ENCODE data around the gene GRB2. TPM values are rescaled to one million over a fixed set of nuclear protein-coding genes. Genes with fewer than 3 reads are reported as not detected.

The GRB2 gene
- total and polyA plus RNA-seq, 2 donors (not counting 1 experiment from before 2014, with no cell fraction given) = 114 to 219 TPM

DNA sequence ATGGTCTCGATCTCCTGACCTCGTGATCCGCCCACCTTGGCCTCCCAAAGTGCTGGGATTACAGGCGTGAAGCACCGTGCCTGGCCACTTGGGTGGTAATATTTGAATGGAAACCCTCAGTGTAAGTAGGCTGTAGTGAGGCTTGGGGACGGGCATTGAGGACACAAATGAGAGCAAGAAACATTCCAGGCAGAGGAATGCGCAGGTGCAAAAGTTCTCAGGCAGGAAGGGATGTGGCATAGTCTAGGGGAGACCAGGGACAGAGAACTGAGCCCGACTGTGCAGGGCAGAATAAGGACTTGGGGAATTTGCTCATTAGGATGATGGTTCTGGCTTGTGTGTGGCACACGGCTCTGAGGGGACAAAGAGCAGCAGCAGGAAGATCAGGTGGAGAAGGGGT lies 54.8 kb downstream of the GRB2 start:
- Histone ChIP-seq H3K27ac (ENCODE audit: low read length in 2 of 2) (peak overlapping the region; percentile 25 to 76), H3K9ac (ENCODE audit: low read length) (no peak overlapping the region), H2AFZ (ENCODE audit: insufficient read depth, low read depth, low read length, poor library complexity, severe bottlenecking) (no peak overlapping the region), H3K4me1 (ENCODE audit: control insufficient read depth in 2 of 2, insufficient read depth in 2 of 2, low read length in 2 of 2) (peaks cover 66 to 80% of the 10 kb centered on the region in 2 donors), H3K27me3 (replicated peaks in 1 of 4; ENCODE audit: control extremely low read depth in 1 of 4, control insufficient read depth in 3 of 4, insufficient read depth in 4 of 4, low read length in 3 of 4) (no peaks in the 10 kb centered on the region), H3K79me2 (ENCODE audit: control insufficient read depth, insufficient read depth, low read length) (peaks cover 99% of the 10 kb centered on the region), H3K36me3 (replicated peaks in 1 of 2; ENCODE audit: control extremely low read depth in 1 of 2, control insufficient read depth in 1 of 2, extremely low read depth in 1 of 2, insufficient read depth in 2 of 2, low read length in 1 of 2) (peaks cover 1 to 4% of the 10 kb centered on the region in 2 experiments), H3K9me3 (ENCODE audit: control extremely low read depth in 1 of 3, control insufficient read depth in 2 of 3, insufficient read depth in 1 of 3, low read length in 2 of 3) (peaks cover 0 to 5% (median 0%) of the 10 kb centered on the region in 3 donors), H3K4me3 (ENCODE audit: control extremely low read depth in 1 of 5, extremely low read depth in 1 of 5, insufficient read depth in 1 of 5, low read depth in 2 of 5, low read length in 4 of 5) (no peak overlapping the region), H4K20me1 (ENCODE audit: control insufficient read depth, insufficient read depth, low read length, poor library complexity, severe bottlenecking) (peaks cover 57% of the 10 kb centered on the region), H3K4me2 (replicated peaks; ENCODE audit: low read depth, low read length, poor library complexity, severe bottlenecking) (peak overlapping the region; percentile 45)
- peak overlapping the region; percentile 7 for H3K4me3 Mint-ChIP-seq
- ATAC-seq (ENCODE audit: low read depth) = no peak
- 88% methylated on average over 6 of the region's 9 CpGs for WGBS (ENCODE audit: insufficient coverage)
- intact Hi-C loops (cut with micrococcal nuclease) = no loop called here
- peaks cover 78% of the 10 kb centered on the region for H3K4me1 Mint-ChIP-seq
- POLR2A ChIA-PET = interaction anchor here (0.8 to 1.0 kb wide), 2 partner anchors 43 to 55 kb away, joined by 4 to 11 read pairs; partner anchors contain the start of gene GRB2
- TF ChIP-seq EZH2 (IDR thresholded peaks at IDR 0.05; ENCODE audit: borderline replicate concordance, insufficient read depth, low read depth, low read length, poor library complexity, severe bottlenecking) = no peak
- TF ChIP-seq, protein P1, sequence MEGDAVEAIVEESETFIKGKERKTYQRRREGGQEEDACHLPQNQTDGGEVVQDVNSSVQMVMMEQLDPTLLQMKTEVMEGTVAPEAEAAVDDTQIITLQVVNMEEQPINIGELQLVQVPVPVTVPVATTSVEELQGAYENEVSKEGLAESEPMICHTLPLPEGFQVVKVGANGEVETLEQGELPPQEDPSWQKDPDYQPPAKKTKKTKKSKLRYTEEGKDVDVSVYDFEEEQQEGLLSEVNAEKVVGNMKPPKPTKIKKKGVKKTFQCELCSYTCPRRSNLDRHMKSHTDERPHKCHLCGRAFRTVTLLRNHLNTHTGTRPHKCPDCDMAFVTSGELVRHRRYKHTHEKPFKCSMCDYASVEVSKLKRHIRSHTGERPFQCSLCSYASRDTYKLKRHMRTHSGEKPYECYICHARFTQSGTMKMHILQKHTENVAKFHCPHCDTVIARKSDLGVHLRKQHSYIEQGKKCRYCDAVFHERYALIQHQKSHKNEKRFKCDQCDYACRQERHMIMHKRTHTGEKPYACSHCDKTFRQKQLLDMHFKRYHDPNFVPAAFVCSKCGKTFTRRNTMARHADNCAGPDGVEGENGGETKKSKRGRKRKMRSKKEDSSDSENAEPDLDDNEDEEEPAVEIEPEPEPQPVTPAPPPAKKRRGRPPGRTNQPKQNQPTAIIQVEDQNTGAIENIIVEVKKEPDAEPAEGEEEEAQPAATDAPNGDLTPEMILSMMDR (IDR thresholded peaks at IDR 0.05) = no peak
- CTCF ChIA-PET = interaction anchor here (0.8 to 3.2 kb wide), 6 partner anchors 8 to 62 kb away, joined by 3 to 14 read pairs (median 4); no protein-coding TSS in a partner anchor
- H3K9me3 Mint-ChIP-seq (ENCODE audit: insufficient read depth) = no peaks in the 10 kb centered on the region
- no peaks in the 10 kb centered on the region for H3K27me3 Mint-ChIP-seq
- peak overlapping the region; percentile 51 for H3K27ac Mint-ChIP-seq
- no peak for DNase-seq

DNA sequence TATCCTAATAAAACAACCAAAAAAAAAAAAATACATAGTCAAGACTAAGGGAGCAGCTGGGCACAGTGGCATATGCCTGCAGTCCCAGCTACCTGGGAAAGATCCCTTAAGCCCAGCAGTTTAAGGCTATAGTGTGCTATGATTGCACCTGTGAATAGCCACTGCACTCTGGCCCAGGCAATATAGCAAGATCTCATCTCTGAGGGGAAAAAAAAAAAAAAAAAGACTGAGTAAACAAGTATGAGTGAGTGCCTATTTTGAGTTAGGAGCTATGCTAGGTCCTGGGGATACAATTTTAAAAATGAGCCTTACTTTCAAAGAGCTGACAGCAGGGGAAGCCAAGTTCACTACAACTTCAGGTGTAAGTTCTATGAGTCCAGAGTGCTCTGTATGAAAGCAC lies 55.4 kb downstream of the GRB2 start:
- ChIA-PET POLR2A (interaction anchor here (0.8 to 1.0 kb wide), 2 partner anchors 44 to 56 kb away, joined by 4 to 11 read pairs; partner anchors contain the start of gene GRB2), CTCF (interaction anchor here (0.7 to 3.2 kb wide), 11 partner anchors 9 to 443 kb away, joined by 3 to 15 read pairs (median 4); no protein-coding TSS in a partner anchor)
- Histone ChIP-seq H2AFZ (ENCODE audit: insufficient read depth, low read depth, low read length, poor library complexity, severe bottlenecking) (no peak overlapping the region), H3K9me3 (ENCODE audit: control extremely low read depth in 1 of 3, control insufficient read depth in 2 of 3, insufficient read depth in 1 of 3, low read length in 2 of 3) (peaks cover 0 to 5% (median 0%) of the 10 kb centered on the region in 3 donors), H3K27me3 (replicated peaks in 1 of 4; ENCODE audit: control extremely low read depth in 1 of 4, control insufficient read depth in 3 of 4, insufficient read depth in 4 of 4, low read length in 3 of 4) (no peaks in the 10 kb centered on the region), H3K79me2 (ENCODE audit: control insufficient read depth, insufficient read depth, low read length) (peaks cover 96% of the 10 kb centered on the region), H3K4me1 (ENCODE audit: control insufficient read depth in 2 of 2, insufficient read depth in 2 of 2, low read length in 2 of 2) (peaks cover 65 to 87% of the 10 kb centered on the region in 2 donors), H3K4me2 (replicated peaks; ENCODE audit: low read depth, low read length, poor library complexity, severe bottlenecking) (peak overlapping the region; percentile 88), H3K27ac (ENCODE audit: low read length in 2 of 2) (peak overlapping the region in 1 of 2 donors; percentile 97), H3K4me3 (ENCODE audit: control extremely low read depth in 1 of 5, extremely low read depth in 1 of 5, insufficient read depth in 1 of 5, low read depth in 2 of 5, low read length in 4 of 5) (no peak overlapping the region), H4K20me1 (ENCODE audit: control insufficient read depth, insufficient read depth, low read length, poor library complexity, severe bottlenecking) (peaks cover 50% of the 10 kb centered on the region), H3K36me3 (replicated peaks in 1 of 2; ENCODE audit: control extremely low read depth in 1 of 2, control insufficient read depth in 1 of 2, extremely low read depth in 1 of 2, insufficient read depth in 2 of 2, low read length in 1 of 2) (peaks cover 1 to 4% of the 10 kb centered on the region in 2 experiments), H3K9ac (ENCODE audit: low read length) (no peak overlapping the region)
- no peak for DNase-seq
- TF ChIP-seq EZH2 (IDR thresholded peaks at IDR 0.05; ENCODE audit: borderline replicate concordance, insufficient read depth, low read depth, low read length, poor library complexity, severe bottlenecking) = no peak
- TF ChIP-seq, protein P1 (IDR thresholded peaks at IDR 0.05) = no peak
- no peaks in the 10 kb centered on the region for H3K27me3 Mint-ChIP-seq
- peak overlapping the region; percentile 35 for H3K4me3 Mint-ChIP-seq
- peak overlapping the region; percentile 84 for H3K27ac Mint-ChIP-seq
- no peak for ATAC-seq (ENCODE audit: low read depth)
- peaks cover 79% of the 10 kb centered on the region for H3K4me1 Mint-ChIP-seq
- intact Hi-C loops (cut with micrococcal nuclease) = no loop called here
- no peaks in the 10 kb centered on the region for H3K9me3 Mint-ChIP-seq (ENCODE audit: insufficient read depth)

Measured in B cell (primary cell).